ENCODE results near the gene ASIC2.

ASIC2 gene

GRCh38 chr17:33096161-33096560 lies 196.9 kb downstream of the ASIC2 start:
- H3K79me2 ChIP-seq (ENCODE audit: control insufficient read depth, low read length), result no peaks in the 10 kb centered on the region
- no peaks in the 10 kb centered on the region for H4K20me1 ChIP-seq (ENCODE audit: control insufficient read depth, insufficient read depth, low read depth, low read length)
- H3K9me2 ChIP-seq (replicated peaks; ENCODE audit: control insufficient read depth, low read length), result no peaks in the 10 kb centered on the region
- 0 out of 2 replicates have a peak, but pooled peaks cover 5% of the 10 kb centered on the region for H3K27me3 ChIP-seq (ENCODE audit: control insufficient read depth, low read length)
- TF ChIP-seq EZH2phosphoT487 (IDR thresholded peaks at IDR 0.05; ENCODE audit: borderline replicate concordance, low read length) (no peak), CTCF (IDR thresholded peaks at IDR 0.05; ENCODE audit: low read depth, low read length, poor library complexity, severe bottlenecking) (no peak)
- H3K4me1 ChIP-seq (ENCODE audit: control insufficient read depth, low read length), result no peaks in the 10 kb centered on the region
- H3K4me2 ChIP-seq (ENCODE audit: low read length), result no peak overlapping the region
- no peaks in the 10 kb centered on the region for H3K36me3 ChIP-seq (ENCODE audit: control insufficient read depth, low read length)
- no peak overlapping the region for H3K27ac ChIP-seq (ENCODE audit: low read depth, low read length)
- H3K4me3 ChIP-seq (ENCODE audit: low read length), result no peak overlapping the region
- no peaks in the 10 kb centered on the region for H3K9me3 ChIP-seq (ENCODE audit: control insufficient read depth, insufficient read depth, low read length)
- no peaks in the 10 kb centered on the region for H3F3A ChIP-seq (ENCODE audit: control insufficient read depth, insufficient read depth)

GRCh38 chr17:33091271-33091670 lies 201.8 kb downstream of the ASIC2 start:
- H3F3A ChIP-seq (ENCODE audit: control insufficient read depth, insufficient read depth), result no peaks in the 10 kb centered on the region
- H3K27ac ChIP-seq (ENCODE audit: low read depth, low read length), result no peak overlapping the region
- TF ChIP-seq CTCF (IDR thresholded peaks at IDR 0.05; ENCODE audit: low read depth, low read length, poor library complexity, severe bottlenecking) (no peak), EZH2phosphoT487 (IDR thresholded peaks at IDR 0.05; ENCODE audit: borderline replicate concordance, low read length) (no peak)
- H3K4me2 ChIP-seq (ENCODE audit: low read length), result no peak overlapping the region
- no peaks in the 10 kb centered on the region for H3K27me3 ChIP-seq (ENCODE audit: control insufficient read depth, low read length)
- no peaks in the 10 kb centered on the region for H3K79me2 ChIP-seq (ENCODE audit: control insufficient read depth, low read length)
- no peaks in the 10 kb centered on the region for H3K4me1 ChIP-seq (ENCODE audit: control insufficient read depth, low read length)
- H3K9me2 ChIP-seq (replicated peaks; ENCODE audit: control insufficient read depth, low read length), result no peaks in the 10 kb centered on the region
- H3K4me3 ChIP-seq (ENCODE audit: low read length), result no peak overlapping the region
- no peaks in the 10 kb centered on the region for H3K36me3 ChIP-seq (ENCODE audit: control insufficient read depth, low read length)
- H4K20me1 ChIP-seq (ENCODE audit: control insufficient read depth, insufficient read depth, low read depth, low read length), result no peaks in the 10 kb centered on the region
- H3K9me3 ChIP-seq (ENCODE audit: control insufficient read depth, insufficient read depth, low read length), result no peaks in the 10 kb centered on the region

- Histone ChIP-seq H3K4me1 (ENCODE audit: control insufficient read depth, low read length) (no peaks in the 10 kb centered on the region), H3K79me2 (ENCODE audit: control insufficient read depth, low read length) (no peaks in the 10 kb centered on the region), H3K4me3 (ENCODE audit: low read length) (no peak overlapping the region), H3K9me3 (ENCODE audit: control insufficient read depth, insufficient read depth, low read length) (no peaks in the 10 kb centered on the region), H3F3A (ENCODE audit: control insufficient read depth, insufficient read depth) (no peaks in the 10 kb centered on the region), H3K27ac (ENCODE audit: low read depth, low read length) (no peak overlapping the region), H3K27me3 (ENCODE audit: control insufficient read depth, low read length) (no peaks in the 10 kb centered on the region), H3K9me2 (replicated peaks; ENCODE audit: control insufficient read depth, low read length) (no peaks in the 10 kb centered on the region), H3K4me2 (ENCODE audit: low read length) (no peak overlapping the region), H3K36me3 (ENCODE audit: control insufficient read depth, low read length) (no peaks in the 10 kb centered on the region), H4K20me1 (ENCODE audit: control insufficient read depth, insufficient read depth, low read depth, low read length) (no peaks in the 10 kb centered on the region)
- no peak for TF ChIP-seq EZH2phosphoT487 (IDR thresholded peaks at IDR 0.05; ENCODE audit: borderline replicate concordance, low read length)
- no peak for TF ChIP-seq CTCF (IDR thresholded peaks at IDR 0.05; ENCODE audit: low read depth, low read length, poor library complexity, severe bottlenecking)
These were observed 202.3 kb downstream of the ASIC2 start for GRCh38 chr17:33090806-33091205.

- Histone ChIP-seq H3K36me3 (ENCODE audit: control insufficient read depth, low read length) (no peaks in the 10 kb centered on the region), H3K79me2 (ENCODE audit: control insufficient read depth, low read length) (no peaks in the 10 kb centered on the region), H3K27me3 (ENCODE audit: control insufficient read depth, low read length) (no peaks in the 10 kb centered on the region), H3K4me1 (ENCODE audit: control insufficient read depth, low read length) (no peaks in the 10 kb centered on the region), H3K9me2 (replicated peaks; ENCODE audit: control insufficient read depth, low read length) (no peaks in the 10 kb centered on the region), H3F3A (ENCODE audit: control insufficient read depth, insufficient read depth) (no peaks in the 10 kb centered on the region), H3K4me2 (ENCODE audit: low read length) (no peak overlapping the region), H3K9me3 (ENCODE audit: control insufficient read depth, insufficient read depth, low read length) (no peaks in the 10 kb centered on the region), H4K20me1 (ENCODE audit: control insufficient read depth, insufficient read depth, low read depth, low read length) (no peaks in the 10 kb centered on the region), H3K27ac (ENCODE audit: low read depth, low read length) (no peak overlapping the region), H3K4me3 (ENCODE audit: low read length) (no peak overlapping the region)
- no peak for TF ChIP-seq CTCF (IDR thresholded peaks at IDR 0.05; ENCODE audit: low read depth, low read length, poor library complexity, severe bottlenecking)
- no peak for TF ChIP-seq EZH2phosphoT487 (IDR thresholded peaks at IDR 0.05; ENCODE audit: borderline replicate concordance, low read length)
These were observed 206.2 kb downstream of the ASIC2 start for GRCh38 chr17:33086878-33087277.
